H1 (cell line): ENCODE results near the gene RHOU. TPM values are rescaled to one million over a fixed set of nuclear protein-coding genes. Genes with fewer than 3 reads are reported as not detected.

Experiments used
- CTCF ChIA-PET: fragments of 300-600 bp; sonication (Branson Sonifier 250); formaldehyde crosslinking; loops from one replicate; lab custom pipeline; 2021; ENCODE audit not compliant: partially characterized antibody; lab: Charles Lee
- POLR2A ChIA-PET: fragments of 300-600 bp; sonication (Branson Sonifier 250); formaldehyde crosslinking; loops from one replicate; lab custom pipeline; 2021; ENCODE audit warnings: inconsistent platforms; ENCODE audit not compliant: partially characterized antibody; lab: Charles Lee
- DNase-seq, 2 experiments: peaks; one replicate each; pipeline versions ENCODE4 v3.0.0 to v3.0.0-alpha.2; 2010 to 2022; ENCODE audit warnings: low spot score in 2 of 2, low read depth in 1 of 2, mixed read lengths in 1 of 2
- FAIRE-seq: peaks from 2 replicates; lab custom pipeline; 2011; peaks lifted over from hg19 to GRCh38; lab: Jason Lieb, UNC
- H2AFZ ChIP-seq: 2 replicates; pipeline ENCODE4 v1.8.1; 2012; ENCODE audit warnings: low read length, inconsistent platforms
- H2AK5ac ChIP-seq: 2 replicates; pipeline ENCODE4 v1.6.1; 2013; ENCODE audit warnings: low read depth, low read length
- H2BK120ac ChIP-seq: replicated peaks from 2 replicates; pipeline ENCODE3; 2013; ENCODE audit warnings: low read depth, low read length, inconsistent platforms
- H2BK12ac ChIP-seq: 2 replicates; pipeline ENCODE4 v1.6.1; 2013; ENCODE audit warnings: low read depth, low read length
- H2BK15ac ChIP-seq: 2 replicates; pipeline ENCODE4 v1.6.1; 2013; ENCODE audit warnings: low read length
- H2BK20ac ChIP-seq: 2 replicates; pipeline ENCODE4 v1.6.1; 2013; ENCODE audit warnings: low read length
- H2BK5ac ChIP-seq: 2 replicates; pipeline ENCODE4 v1.6.1; 2013; ENCODE audit warnings: low read depth, low read length
- H3K14ac ChIP-seq: 2 replicates; pipeline ENCODE4 v1.6.1; 2013; ENCODE audit warnings: inconsistent platforms; ENCODE audit not compliant: insufficient read length
- H3K18ac ChIP-seq: 2 replicates; pipeline ENCODE4 v1.6.1; 2013; ENCODE audit warnings: low read length; ENCODE audit errors: extremely low read depth
- H3K23ac ChIP-seq: 2 replicates; pipeline ENCODE4 v1.6.1; 2013; ENCODE audit warnings: inconsistent platforms; ENCODE audit not compliant: insufficient read length
- H3K23me2 ChIP-seq: 2 replicates; pipeline ENCODE4 v1.6.1; 2013; ENCODE audit warnings: low read depth, low read length
- H3K27ac ChIP-seq: 2 replicates; pipeline ENCODE4 v1.6.1; 2011; ENCODE audit warnings: low read depth, low read length, inconsistent platforms
- H3K27me3 ChIP-seq, 4 experiments: replicated peaks in 1 of 4; 1 replicate in 1 of 4; 2 replicates in 3 of 4; pipeline versions ENCODE4 v1.6.1 to v1.8.1; 2011 to 2013; ENCODE audit warnings: low read length in 3 of 4, mild to moderate bottlenecking in 3 of 4, inconsistent platforms in 2 of 4, mixed read lengths in 2 of 4, moderate library complexity in 1 of 4; ENCODE audit not compliant: control insufficient read depth in 3 of 4, insufficient read depth in 3 of 4; ENCODE audit errors: extremely low read depth in 1 of 4
- H3K36me3 ChIP-seq, 4 experiments: 2 replicates each; pipeline versions ENCODE4 v1.6.1 to v1.8.1; 2011 to 2013; ENCODE audit warnings: mild to moderate bottlenecking in 4 of 4, low read length in 3 of 4, moderate library complexity in 2 of 4, control low read depth in 1 of 4, inconsistent platforms in 1 of 4; ENCODE audit not compliant: insufficient read depth in 4 of 4, control insufficient read depth in 2 of 4
- H3K4ac ChIP-seq: replicated peaks from 2 replicates; pipeline ENCODE3; 2013; ENCODE audit warnings: low read length, low read depth, mixed read lengths, inconsistent platforms; ENCODE audit not compliant: insufficient read length
- H3K4me1 ChIP-seq, 4 experiments: replicated peaks in 1 of 4; 1 replicate in 1 of 4; 2 replicates in 3 of 4; pipeline versions ENCODE4 v1.6.1 to v1.8.1; 2011 to 2013; ENCODE audit warnings: low read length in 3 of 4, inconsistent platforms in 2 of 4, mixed read lengths in 1 of 4; ENCODE audit not compliant: insufficient read depth in 4 of 4, control insufficient read depth in 3 of 4
- H3K4me2 ChIP-seq, 2 experiments: 2 replicates each; pipeline versions ENCODE4 v1.6.1 to v1.8.1; 2011 to 2013; ENCODE audit warnings: low read depth in 2 of 2, low read length in 2 of 2, control low read depth in 1 of 2, inconsistent platforms in 1 of 2, mild to moderate bottlenecking in 1 of 2; ENCODE audit not compliant: insufficient read depth in 1 of 2
- H3K4me3 ChIP-seq, 4 experiments: fragments of 200-600, 300-600 bp in 1 of 4; sonication (generic), shearing (Covaris generic), sonication (Bioruptor Twin) in 1 of 4; 2 replicates each; pipeline versions ENCODE4 v1.5.1 to v1.8.1; 2011 to 2016; ENCODE audit warnings: low read length in 4 of 4, low read depth in 3 of 4, control low read depth in 2 of 4, inconsistent platforms in 2 of 4, mild to moderate bottlenecking in 2 of 4, mixed read lengths in 1 of 4, moderate library complexity in 1 of 4; ENCODE audit not compliant: insufficient read depth in 2 of 4; ENCODE audit errors: extremely low read depth in 1 of 4
- H3K56ac ChIP-seq: replicated peaks from 2 replicates; pipeline ENCODE3; 2013; ENCODE audit warnings: low read depth, mild to moderate bottlenecking, mixed read lengths, low read length, inconsistent platforms; ENCODE audit not compliant: insufficient read length
- H3K79me1 ChIP-seq: 2 replicates; pipeline ENCODE4 v1.6.1; 2013; ENCODE audit warnings: low read depth, low read length, control low read depth
- H3K79me2 ChIP-seq, 2 experiments: 2 replicates each; pipeline versions ENCODE4 v1.6.1 to v1.8.1; 2012 to 2013; ENCODE audit warnings: low read length in 2 of 2, mild to moderate bottlenecking in 2 of 2, inconsistent platforms in 1 of 2; ENCODE audit not compliant: insufficient read depth in 2 of 2, control insufficient read depth in 1 of 2
- H3K9ac ChIP-seq, 4 experiments: replicated peaks in 1 of 4; 1 replicate in 1 of 4; 2 replicates in 3 of 4; pipeline versions ENCODE4 v1.6.1 to v1.8.1; 2011 to 2013; ENCODE audit warnings: low read depth in 3 of 4, low read length in 3 of 4, control low read depth in 2 of 4, mild to moderate bottlenecking in 2 of 4, moderate library complexity in 2 of 4, inconsistent platforms in 1 of 4; ENCODE audit errors: extremely low read depth in 1 of 4
- H3K9me3 ChIP-seq, 2 experiments: 2 replicates each; pipeline versions ENCODE4 v1.6.1 to v1.8.1; 2012 to 2013; ENCODE audit warnings: mild to moderate bottlenecking in 2 of 2, moderate library complexity in 2 of 2, control low read depth in 1 of 2, inconsistent platforms in 1 of 2, low read depth in 1 of 2, low read length in 1 of 2, mixed read lengths in 1 of 2; ENCODE audit not compliant: insufficient read depth in 2 of 2
- H4K20me1 ChIP-seq, 2 experiments: replicated peaks in 1 of 2; 2 replicates each; pipeline versions ENCODE3 to v1.8.1; 2011 to 2013; ENCODE audit warnings: inconsistent platforms in 2 of 2, low read length in 2 of 2, mild to moderate bottlenecking in 1 of 2; ENCODE audit not compliant: insufficient read depth in 2 of 2, control insufficient read depth in 1 of 2
- H4K5ac ChIP-seq: 2 replicates; pipeline ENCODE4 v1.6.1; 2013; ENCODE audit warnings: low read length, low read depth, mixed read lengths, inconsistent platforms; ENCODE audit not compliant: insufficient read length
- H4K8ac ChIP-seq: 2 replicates; pipeline ENCODE4 v1.8.0; 2013; ENCODE audit warnings: mild to moderate bottlenecking, moderate library complexity, low read length, inconsistent platforms; ENCODE audit not compliant: insufficient read depth; ENCODE audit errors: extremely low read depth
- H4K91ac ChIP-seq: replicated peaks from 2 replicates; pipeline ENCODE3; 2013; ENCODE audit warnings: low read length, mixed read lengths, inconsistent platforms; ENCODE audit not compliant: insufficient read length
- CHD1 ChIP-seq: IDR thresholded peaks from 2 replicates; pipeline ENCODE4 v1.6.1; 2012; ENCODE audit warnings: low read depth, low read length, improper control_type of control experiment
- EGR1 ChIP-seq: IDR thresholded peaks from 2 replicates; pipeline ENCODE4 v1.6.1; 2011; ENCODE audit warnings: low read depth, low read length, borderline replicate concordance
- GTF2F1 ChIP-seq: IDR thresholded peaks from 2 replicates; pipeline ENCODE4 v1.6.1; 2012; ENCODE audit warnings: low read depth, low read length, improper control_type of control experiment, borderline replicate concordance
- RNF2 ChIP-seq: fragments of 200-900, 300-1000 bp; sonication (generic); IDR thresholded peaks from 2 replicates; pipeline ENCODE4 v1.7.1; 2016; ENCODE audit warnings: borderline replicate concordance, low read depth, mild to moderate bottlenecking, antibody characterized with exemption, low read length; ENCODE audit not compliant: poor library complexity, severe bottlenecking; ENCODE audit errors: missing control alignments
- RXRA ChIP-seq: IDR thresholded peaks from 2 replicates; pipeline ENCODE4 v1.6.1; 2011; ENCODE audit warnings: low read depth, mild to moderate bottlenecking, low read length, moderate library complexity; ENCODE audit not compliant: insufficient read depth
- SAP30 ChIP-seq: fragments of 300-600 bp; sonication (generic); IDR thresholded peaks from 2 replicates; pipeline ENCODE4 v1.7.1; 2012; ENCODE audit warnings: low read length, moderate library complexity, mild to moderate bottlenecking, inconsistent platforms; ENCODE audit not compliant: insufficient read depth, insufficient replicate concordance
- SIRT6 ChIP-seq: IDR thresholded peaks from one replicate; pipeline ENCODE4 v1.7.1; 2012; ENCODE audit warnings: low read length, inconsistent platforms
- SUZ12 ChIP-seq: fragments of 200-600 bp; sonication (generic); IDR thresholded peaks from 2 replicates; pipeline ENCODE4 v1.6.1; 2012; ENCODE audit warnings: mild to moderate bottlenecking, inconsistent platforms, low read length, moderate library complexity, mixed read lengths
- TBP ChIP-seq: IDR thresholded peaks from 2 replicates; pipeline ENCODE4 v1.6.1; 2011; ENCODE audit warnings: low read depth, low read length, improper control_type of control experiment
- TEAD4 ChIP-seq: IDR thresholded peaks from 2 replicates; pipeline ENCODE4 v1.6.1; 2012; ENCODE audit warnings: low read depth, low read length, inconsistent platforms, mixed read lengths
- YY1 ChIP-seq: IDR thresholded peaks from 2 replicates; pipeline ENCODE4 v1.6.1; 2011; ENCODE audit warnings: low read depth, mild to moderate bottlenecking, low read length
- WGBS, 2 experiments: shearing (Covaris generic) in 1 of 2; methylation state at CpG; one replicate each; pipeline versions ENCODE4 v1.1.6 to v1.1.7; 2013 to 2015; ENCODE audit warnings: low lambda C conversion rate in 2 of 2, mixed read lengths in 2 of 2, inconsistent platforms in 1 of 2, low coverage in 1 of 2, missing lambda C conversion rate in 1 of 2; ENCODE audit not compliant: insufficient replicate concordance in 2 of 2, insufficient coverage in 1 of 2, insufficient read length in 1 of 2; ENCODE audit errors: extremely low coverage in 1 of 2, missing lambda C conversion rate in 1 of 2; 5-methylcytosine and 5-hydroxymethylcytosine counted together
- polyA plus RNA-seq, 7 experiments: library from polyadenylated mRNA; depleted of rRNA in 3 of 7; stranded (reverse) in 5 of 7; unstranded in 2 of 7; fragments of >200 nt in 5 of 7; fragments of 200-250 nt in 2 of 7; gene quantifications; 1 replicate in 5 of 7; 2 replicates in 1 of 7; 4 replicates in 1 of 7; pipeline versions ENCODE4 v1.2.1 to v1.2.3, GENCODE V29; 2011 to 2013; ENCODE audit warnings: missing spikeins in 2 of 7, mixed read lengths in 2 of 7
- total RNA-seq: library from RNA; stranded (reverse); fragmentation: NEBNext Ultra II Directional; extraction: Animal tissue kit (Norgen Biotek cat#: 25700); gene quantifications from 2 replicates; pipeline ENCODE4 v1.2.1, GENCODE V29; 2021
- TF ChIP-seq, protein P1 (sequence below): IDR thresholded peaks from 2 replicates; pipeline ENCODE4 v1.6.1; 2011; ENCODE audit warnings: low read length, improper control_type of control experiment
- TF ChIP-seq, protein P2 (sequence below): IDR thresholded peaks from 2 replicates; pipeline ENCODE4 v1.6.1; 2011; ENCODE audit warnings: low read depth, mild to moderate bottlenecking, low read length; ENCODE audit not compliant: insufficient read depth

The RHOU gene
- total and polyA plus RNA-seq, 2 of the 8 experiments (the other 6 are each of a cell fraction or from before 2014, with no cell fraction given), result 3.0 to 3.4 TPM

DNA sequence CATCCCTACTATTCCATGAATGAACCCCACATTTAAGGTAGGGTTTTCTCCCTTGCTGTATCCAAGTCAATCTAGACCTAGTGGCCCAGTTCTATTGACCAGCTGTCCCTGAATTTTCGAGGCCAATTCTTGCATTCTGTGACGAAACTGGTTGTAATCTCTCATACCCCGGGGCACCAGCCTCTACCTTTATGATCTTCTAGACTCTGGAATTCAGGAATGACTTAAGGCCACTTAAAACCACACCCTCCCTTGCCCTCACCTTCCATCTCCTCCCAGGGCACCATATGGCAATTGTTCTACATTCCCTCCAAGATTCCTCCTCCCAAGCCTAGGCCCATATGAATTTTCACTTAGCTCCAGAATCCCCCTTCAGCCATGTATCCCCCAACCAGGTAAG, 48.9 kb downstream of the RHOU start:
- H2BK120ac ChIP-seq, result no peak overlapping the region
- no peak overlapping the region for H3K14ac ChIP-seq
- no peak overlapping the region for H3K4ac ChIP-seq
- H3K4me1 ChIP-seq, result no peaks in the 10 kb centered on the region
- no peak overlapping the region for H3K4me3 ChIP-seq
- ChIA-PET POLR2A (no interaction called here), CTCF (interaction anchor here (0.9 kb wide), 1 partner anchor 8 kb away, joined by 3 read pairs; no protein-coding TSS in a partner anchor)
- FAIRE-seq (no peak), DNase-seq (no peak)
- no peak overlapping the region for H2AFZ ChIP-seq
- no peak overlapping the region for H3K27ac ChIP-seq
- no peak overlapping the region for H3K23ac ChIP-seq
- no peak overlapping the region for H2BK20ac ChIP-seq
- H3K9me3 ChIP-seq, result no peaks in the 10 kb centered on the region
- no peaks in the 10 kb centered on the region for H3K36me3 ChIP-seq
- no peak overlapping the region for H3K18ac ChIP-seq
- H2BK15ac ChIP-seq, result no peak overlapping the region
- no peak overlapping the region for H3K56ac ChIP-seq
- no peak overlapping the region for H4K91ac ChIP-seq
- H4K5ac ChIP-seq, result no peak overlapping the region
- H4K20me1 ChIP-seq, result peaks cover 0 to 12% of the 10 kb centered on the region in 2 experiments
- no peak overlapping the region for H3K4me2 ChIP-seq
- no peaks in the 10 kb centered on the region; a peak in 1 of 7 replicates for H3K27me3 ChIP-seq
- H3K79me2 ChIP-seq, result no peaks in the 10 kb centered on the region
- 90% methylated on average over 3 of the region's 3 CpGs; no CpG with 5 or more reads in 1 of the 2 experiments for WGBS, 2 experiments
- H4K8ac ChIP-seq, result no peak overlapping the region
- peaks cover 6% of the 10 kb centered on the region; the same call in 1 of the 2 replicates for H3K79me1 ChIP-seq
- peaks cover 12% of the 10 kb centered on the region; the same call in 1 of the 2 replicates for H3K23me2 ChIP-seq
- H2BK5ac ChIP-seq, result no peak overlapping the region
- no peak overlapping the region for H3K9ac ChIP-seq
- H2BK12ac ChIP-seq, result no peak overlapping the region
- no peak overlapping the region for H2AK5ac ChIP-seq
- TF ChIP-seq TEAD4, result no peak
- no peak for TF ChIP-seq SUZ12
- no peak for TF ChIP-seq GTF2F1
- no peak for TF ChIP-seq SIRT6
- TF ChIP-seq, protein P1, sequence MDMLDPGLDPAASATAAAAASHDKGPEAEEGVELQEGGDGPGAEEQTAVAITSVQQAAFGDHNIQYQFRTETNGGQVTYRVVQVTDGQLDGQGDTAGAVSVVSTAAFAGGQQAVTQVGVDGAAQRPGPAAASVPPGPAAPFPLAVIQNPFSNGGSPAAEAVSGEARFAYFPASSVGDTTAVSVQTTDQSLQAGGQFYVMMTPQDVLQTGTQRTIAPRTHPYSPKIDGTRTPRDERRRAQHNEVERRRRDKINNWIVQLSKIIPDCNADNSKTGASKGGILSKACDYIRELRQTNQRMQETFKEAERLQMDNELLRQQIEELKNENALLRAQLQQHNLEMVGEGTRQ, result no peak
- TF ChIP-seq TBP, result no peak
- no peak for TF ChIP-seq RNF2
- TF ChIP-seq, protein P2, sequence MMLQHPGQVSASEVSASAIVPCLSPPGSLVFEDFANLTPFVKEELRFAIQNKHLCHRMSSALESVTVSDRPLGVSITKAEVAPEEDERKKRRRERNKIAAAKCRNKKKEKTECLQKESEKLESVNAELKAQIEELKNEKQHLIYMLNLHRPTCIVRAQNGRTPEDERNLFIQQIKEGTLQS, result no peak
- no peak for TF ChIP-seq SAP30
- no peak for TF ChIP-seq CHD1
- TF ChIP-seq EGR1, result no peak
- no peak for TF ChIP-seq YY1
- TF ChIP-seq RXRA, result no peak
